GM04504 (cell line): Measurements from ENCODE around the gene CPAMD8.

ENCODE experiments used
- DNase-seq: peaks from one replicate; pipeline ENCODE4 v3.0.0-alpha.2; 2012; ENCODE audit warnings: low read depth

Gene CPAMD8

DNA sequence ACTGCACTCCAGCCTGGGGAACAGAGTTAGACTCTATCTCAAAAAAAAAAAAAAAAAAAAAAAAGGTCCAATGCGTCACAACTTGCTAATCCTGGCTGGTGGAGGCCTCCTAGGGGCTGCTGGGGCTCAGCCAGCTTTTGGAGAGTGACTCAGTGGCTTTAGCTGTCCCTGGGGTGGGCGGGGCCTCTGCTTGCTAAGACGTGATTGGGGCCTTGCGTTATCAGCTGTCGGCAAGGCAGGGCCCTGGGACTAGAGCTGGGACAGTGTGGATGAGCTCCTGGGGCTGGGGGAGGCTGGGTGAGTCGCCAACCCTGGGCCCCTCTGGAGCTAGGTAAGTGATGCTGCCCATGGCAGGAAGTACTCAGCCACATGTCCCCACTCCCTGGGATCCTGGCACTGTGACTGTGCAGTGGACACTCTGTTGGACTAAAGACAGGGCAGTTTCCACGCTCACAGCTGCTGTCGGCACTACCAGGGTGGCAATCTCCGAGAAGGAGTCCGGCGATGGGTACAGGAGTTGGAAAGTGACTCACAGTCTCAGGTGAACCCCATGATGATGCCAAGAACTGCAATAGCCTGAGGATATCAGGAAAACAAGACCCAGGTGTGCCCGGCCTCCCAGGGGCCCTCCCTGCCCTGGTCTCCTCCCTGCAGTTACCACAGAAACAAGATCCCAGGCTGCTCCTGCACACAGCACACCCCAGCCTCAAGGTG is 105.6 kb downstream of the CPAMD8 start:
- peak; percentile 66 for DNase-seq

DNA sequence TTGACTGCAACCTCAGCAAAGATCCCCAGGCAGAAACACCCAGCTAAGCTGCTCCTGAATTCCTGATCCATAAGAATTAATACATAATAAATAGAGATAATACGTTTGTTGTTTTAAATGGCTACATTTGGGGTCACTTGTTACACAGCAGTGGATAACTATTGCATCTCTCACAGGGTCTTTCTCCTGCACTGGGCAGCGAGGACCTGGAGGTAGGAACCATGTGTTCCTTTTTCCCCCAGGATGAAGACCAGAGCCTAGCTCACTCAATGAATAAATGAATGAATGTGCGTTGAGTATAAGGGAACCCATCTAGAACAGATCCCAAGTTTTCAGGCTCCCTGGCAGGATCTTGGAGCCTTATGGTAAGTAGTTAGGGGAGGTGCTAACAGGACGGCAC is 107.1 kb downstream of the CPAMD8 start:
- DNase-seq, result no peak

DNA sequence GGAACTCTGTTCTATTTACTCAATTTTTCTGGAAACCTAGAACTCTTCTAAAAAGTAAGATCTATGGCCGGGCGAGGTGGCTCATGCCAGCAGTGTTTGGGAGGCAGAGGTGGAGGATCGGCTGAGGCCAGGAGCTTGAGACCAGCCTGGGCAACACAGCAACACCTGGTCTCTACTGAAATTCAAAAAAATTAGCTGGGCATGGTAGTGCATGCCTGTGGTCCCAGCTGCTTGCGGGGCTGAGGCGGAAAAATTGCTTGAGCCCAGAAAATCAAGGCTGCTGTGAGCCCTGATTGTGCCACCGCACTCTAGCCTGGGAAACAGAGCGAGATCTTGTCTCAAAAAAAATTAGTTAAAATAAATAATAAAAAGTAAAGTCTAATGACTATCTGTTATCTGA is 109.2 kb downstream of the CPAMD8 start:
- DNase-seq, result no peak

DNA sequence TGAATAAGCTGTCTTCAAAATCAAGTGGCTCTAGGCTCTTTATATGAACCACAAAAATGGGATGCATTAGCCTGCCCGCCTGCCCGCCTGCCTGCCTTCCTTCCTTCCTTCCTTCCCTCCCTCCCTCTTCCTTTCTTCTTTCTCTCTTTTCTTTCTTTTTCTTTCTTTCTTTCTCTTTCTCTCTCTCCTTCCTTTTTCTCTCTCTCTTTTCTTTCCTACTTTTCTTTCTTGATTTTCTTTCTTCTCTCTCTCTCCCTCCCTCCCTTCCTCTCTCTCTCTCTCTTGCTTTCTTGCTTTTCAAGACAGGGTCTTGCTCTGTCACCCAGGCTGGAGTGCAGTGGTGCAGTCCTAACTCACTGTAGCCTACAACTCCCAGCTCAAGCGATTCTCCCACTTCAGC is 110.9 kb downstream of the CPAMD8 start:
- DNase-seq, result no peak

DNA sequence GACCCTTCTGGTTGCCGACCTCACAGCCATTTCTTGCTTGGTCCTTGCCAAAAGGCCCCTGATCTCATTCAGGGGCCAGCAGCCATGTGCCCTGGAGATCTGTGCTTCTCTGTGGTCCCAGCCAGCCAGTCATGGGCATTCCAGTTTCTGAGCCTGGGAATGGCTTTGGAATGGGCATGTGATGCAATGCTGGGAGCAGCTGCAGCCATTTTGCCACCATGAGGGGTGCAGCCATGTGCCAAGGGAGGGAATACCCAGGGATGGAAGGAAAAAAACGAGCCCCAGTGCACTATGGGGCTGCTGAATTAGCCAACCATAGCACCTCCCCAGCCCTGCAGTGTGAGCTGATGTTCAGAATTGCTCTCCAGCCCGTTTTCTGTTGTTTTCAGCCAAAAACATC is 111.5 kb downstream of the CPAMD8 start:
- no peak for DNase-seq

DNA sequence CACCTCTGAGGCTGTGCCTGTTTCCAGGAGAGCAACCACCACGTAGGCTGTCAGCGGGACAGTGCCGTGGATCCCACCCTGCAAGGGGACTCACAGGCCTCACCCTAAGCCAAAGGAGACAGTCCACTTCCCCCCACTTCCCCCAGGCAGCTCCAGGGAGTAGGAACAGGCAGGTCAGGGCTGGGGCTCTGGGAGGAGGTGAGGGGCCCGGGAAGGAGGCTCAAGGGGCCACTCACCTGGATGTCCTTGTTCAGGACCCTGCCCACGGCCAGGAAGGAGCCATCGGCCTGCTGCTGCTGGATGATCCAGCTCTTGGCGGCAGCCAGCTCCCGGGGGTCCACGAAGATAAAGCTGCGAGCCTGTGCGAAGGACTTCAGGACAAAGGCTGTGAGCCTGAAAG is 112.2 kb downstream of the CPAMD8 start:
- no peak for DNase-seq

DNA sequence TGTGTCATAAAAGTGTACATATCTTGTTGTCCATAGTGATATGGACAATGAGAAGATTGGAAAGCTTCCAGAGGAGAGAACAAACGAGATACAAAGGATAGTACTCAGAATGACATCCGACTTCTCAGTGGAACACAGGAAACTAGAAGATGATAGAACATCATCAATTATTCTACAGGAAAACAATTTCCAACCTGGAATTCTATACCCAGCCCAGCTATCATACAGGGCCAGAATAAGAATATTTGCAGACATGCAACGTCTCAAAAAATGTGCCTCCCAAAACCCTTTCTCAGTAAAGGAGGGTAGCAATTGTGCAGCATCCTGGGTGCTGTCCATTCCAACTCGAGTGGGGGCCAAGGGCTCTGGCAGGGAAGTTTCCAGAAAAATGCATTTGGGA is 113.8 kb downstream of the CPAMD8 start:
- no peak for DNase-seq

DNA sequence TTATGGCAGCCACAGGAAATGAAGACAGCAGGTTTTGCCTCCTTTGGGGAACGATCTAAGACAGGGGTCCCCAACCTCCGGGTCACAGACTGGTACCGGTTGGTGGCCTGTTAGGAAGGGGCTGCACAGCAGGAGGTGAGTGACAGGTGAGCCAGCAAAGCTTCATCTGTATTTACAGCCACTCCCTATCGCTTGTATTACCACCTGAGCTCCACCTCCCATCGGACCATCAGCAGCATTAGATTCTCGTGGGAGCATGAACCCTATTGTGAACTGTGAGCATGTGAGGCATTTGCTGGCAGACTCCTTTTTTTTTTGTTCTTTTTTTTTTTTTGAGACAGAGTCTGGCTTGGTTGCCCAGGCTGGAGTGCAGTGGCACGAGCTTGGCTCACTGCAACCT is 115.6 kb downstream of the CPAMD8 start:
- DNase-seq, result no peak

DNA sequence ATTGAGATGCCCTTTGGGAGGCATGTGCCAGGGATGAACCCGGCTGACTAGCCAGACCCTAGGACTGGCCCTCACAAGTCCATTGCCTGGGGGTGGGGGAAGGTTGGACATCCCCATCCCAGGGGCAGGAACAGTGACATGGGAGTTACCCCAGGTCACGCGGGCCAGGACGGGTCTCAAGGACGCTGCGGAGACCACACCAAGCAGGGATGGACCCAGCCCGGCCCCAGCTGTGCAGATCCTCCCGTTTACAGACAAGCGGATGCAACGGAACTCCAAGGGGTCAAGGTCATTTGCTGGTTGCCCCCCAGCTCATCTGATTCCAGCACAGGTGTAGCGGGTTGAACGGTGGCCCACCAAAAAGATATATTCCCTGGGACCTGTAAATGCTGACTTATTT is 117.9 kb downstream of the CPAMD8 start:
- DNase-seq, result no peak

DNA sequence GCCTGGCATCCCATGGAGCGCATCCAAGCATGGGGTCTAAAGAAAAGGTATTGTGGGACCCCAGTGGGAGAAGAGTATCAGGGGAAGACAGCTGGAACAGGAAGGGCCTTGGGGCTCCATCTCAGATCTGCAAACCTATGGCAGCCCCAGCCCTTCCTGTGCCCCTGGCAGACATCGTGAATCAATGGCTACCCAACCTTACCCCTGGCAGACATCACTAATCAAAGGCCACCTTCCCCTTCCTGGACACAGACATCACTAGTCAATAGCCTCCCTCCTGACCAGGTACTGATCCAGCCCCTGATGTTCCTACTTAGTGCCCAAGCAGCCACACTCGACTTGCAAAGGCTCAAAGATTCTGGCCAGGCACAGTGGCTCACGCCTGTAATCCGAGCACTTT is 122.0 kb downstream of the CPAMD8 start:
- DNase-seq, result no peak

DNA sequence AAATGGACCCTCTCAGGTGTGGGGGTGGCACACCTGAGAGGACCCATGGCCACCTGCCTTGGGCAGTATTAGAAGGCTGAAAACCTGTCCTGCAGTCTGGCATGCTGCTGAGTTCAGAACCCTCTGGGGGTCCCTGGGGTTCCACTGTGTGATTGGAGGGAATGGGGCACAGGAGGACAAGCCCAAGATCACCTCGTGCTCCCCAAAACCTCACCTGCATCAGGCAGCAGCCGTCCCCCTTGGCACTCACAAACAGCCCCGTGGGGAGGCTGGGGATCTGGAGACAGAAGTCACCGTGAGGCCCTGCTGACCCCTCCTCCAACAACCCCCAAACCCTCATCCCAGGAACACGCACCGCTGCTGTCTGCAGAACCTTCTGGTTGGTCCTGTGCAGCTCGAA is 123.3 kb downstream of the CPAMD8 start:
- no peak for DNase-seq

DNA sequence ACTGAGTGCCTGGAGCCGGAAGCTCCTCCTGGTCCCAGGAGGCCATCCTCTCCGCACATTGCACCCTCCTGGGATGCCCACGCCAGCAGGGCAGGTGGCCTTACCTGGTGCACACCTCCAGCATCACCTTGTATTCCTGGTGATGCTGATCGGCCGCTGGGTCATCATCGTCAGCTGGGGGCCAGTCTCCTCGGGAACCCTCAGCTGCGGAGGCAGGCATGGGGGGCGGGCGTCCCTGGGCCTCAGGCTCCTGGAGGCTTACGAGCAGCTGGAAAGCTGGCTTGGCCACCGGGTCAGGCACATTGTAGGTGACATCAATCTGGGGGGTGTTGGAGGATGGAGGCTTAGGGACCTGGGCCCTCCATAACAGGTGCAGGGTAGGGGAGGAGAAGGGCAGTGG is 124.1 kb downstream of the CPAMD8 start:
- no peak for DNase-seq

DNA sequence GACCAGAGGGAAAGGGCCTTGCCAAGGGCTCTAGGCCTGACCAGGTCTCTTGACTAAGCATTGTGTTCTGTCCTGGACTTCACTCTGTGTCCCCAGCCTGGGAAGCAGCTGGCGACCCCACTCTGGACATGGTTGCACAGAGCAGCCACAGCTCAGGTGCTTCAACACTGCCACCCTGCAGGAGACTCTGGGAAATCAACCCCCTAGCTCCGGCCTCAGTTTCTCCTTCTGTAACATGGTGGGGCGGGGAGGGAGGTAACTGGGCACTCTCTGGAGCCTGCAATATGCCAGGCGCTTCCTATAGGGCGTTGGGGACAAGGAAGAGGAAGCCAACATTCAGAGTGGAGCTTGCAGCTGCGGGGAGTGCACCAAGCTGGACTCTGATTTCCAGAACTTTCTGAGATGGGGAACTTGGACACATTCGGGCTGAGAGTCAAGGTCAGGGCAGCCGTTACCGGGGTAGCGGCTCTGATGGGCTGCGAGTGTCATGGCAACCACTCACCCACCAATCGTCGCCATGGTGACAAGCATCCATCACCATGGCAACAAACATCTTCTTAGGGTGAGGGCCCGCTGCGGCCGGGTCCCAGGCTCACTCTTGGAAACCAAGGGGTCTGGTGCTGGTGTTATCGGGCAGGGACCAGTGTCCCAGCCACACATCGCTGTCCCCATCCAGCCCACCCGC is 125.0 kb downstream of the CPAMD8 start:
- no peak for DNase-seq

DNA sequence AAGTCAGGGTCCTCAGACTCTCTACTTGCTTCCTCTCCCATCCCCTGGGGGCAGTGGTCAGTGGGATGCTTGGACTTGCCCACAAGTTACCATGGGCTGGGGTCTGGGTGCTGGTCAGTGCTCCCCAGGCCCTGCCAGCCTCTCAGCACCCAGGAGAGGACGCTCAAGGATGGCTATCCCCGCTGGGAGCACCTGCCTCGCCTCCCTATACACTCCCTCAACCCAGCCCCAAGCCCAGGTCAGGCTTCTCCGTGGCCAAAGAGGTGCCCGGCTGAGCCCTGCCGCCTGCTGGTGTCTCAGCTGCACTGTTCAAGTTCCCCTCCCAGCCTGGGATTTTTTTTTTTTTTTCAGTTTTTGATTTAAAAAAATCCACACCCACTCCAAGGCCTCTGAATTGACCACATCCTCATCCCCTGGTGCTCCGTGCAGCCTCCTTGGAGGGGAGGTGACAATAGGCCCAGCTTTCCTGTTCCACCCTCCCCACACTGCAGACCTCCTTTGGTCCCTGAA is 127.0 kb downstream of the CPAMD8 start:
- DNase-seq, result no peak

DNA sequence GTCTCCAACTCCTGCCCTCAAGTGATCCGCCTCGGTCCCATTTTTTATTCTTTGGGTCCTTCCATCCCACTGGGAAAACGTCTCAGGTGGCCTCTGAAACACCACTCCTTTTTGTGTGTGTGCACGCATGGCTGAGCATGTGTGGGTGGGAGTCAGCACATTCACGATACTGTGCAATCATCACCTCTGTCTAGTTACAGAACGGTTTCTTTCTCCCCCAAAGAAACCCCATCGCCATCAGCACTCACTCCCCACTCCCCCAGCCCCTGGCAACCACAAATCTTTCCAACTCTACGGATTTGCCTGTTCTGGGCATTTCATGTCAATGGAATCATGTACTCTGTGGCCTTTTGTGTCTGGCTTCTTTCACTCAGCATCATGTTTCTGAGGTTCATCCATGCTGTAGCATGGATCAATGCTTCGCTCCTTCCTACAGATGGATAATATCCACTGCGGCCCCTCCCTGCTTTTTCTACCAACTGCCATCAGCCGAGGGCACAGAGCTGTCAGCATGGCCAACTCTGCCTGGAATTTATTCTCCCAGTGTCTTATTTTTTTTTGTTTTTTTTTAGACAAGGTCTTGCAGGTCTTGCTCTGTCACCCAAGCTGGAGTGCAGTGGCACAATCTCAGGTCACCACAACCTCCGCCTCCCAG is 128.1 kb downstream of the CPAMD8 start:
- no peak for DNase-seq

DNA sequence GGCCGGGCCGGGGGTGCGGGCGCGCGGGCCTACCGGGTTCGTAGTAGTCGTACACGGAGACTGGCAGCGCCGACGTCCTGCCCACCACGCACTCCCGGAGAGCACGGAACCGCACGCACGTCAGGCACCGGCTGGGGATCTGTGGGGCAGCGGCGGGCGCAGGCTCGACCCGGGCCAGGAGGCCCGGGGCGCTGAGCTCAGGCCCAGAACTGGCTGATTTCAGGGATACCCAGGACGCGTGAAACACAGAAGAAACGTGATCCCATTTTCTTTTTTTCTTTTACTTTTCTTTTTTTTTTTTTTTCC is 128.8 kb downstream of the CPAMD8 start:
- no peak for DNase-seq

DNA sequence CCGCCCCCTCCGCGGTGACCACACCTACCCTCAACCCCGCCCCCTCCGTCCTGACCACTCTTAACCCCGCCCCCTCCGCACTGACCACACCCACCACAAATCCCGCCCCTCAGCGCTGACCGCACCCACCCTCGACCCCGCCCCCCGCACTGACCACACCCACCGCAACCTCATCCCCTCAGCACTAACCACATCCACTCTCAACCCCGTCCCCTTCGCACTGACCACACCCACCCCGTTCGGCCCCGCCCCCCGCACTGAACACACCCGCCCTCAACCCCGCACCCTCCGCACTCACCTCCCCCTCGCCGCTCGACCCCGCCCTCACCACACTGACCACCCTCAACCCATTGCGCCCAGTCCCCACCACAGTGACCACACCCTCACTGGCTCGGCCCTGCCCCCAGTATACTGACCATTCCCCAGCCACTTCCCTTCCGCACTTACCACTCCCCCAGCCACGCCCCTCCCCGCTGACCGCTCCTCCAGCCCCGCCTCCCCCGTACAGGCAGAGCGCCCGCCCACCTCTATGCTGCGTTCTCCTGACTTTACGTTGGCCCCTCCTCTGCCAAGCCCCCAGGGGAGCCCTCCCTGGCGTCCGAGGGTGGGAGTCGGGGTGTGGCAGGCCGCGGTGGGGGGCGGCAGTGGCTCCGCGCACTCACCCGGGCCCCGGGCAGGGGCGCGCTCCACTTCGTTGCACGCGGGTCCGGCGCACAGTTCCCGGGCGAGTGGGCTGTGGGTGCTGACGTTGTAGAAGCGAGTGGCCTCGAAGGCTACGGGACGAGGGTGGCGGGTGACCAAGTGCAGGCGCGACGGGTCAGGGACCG is 129.4 kb downstream of the CPAMD8 start:
- DNase-seq, result peak; percentile 72

DNA sequence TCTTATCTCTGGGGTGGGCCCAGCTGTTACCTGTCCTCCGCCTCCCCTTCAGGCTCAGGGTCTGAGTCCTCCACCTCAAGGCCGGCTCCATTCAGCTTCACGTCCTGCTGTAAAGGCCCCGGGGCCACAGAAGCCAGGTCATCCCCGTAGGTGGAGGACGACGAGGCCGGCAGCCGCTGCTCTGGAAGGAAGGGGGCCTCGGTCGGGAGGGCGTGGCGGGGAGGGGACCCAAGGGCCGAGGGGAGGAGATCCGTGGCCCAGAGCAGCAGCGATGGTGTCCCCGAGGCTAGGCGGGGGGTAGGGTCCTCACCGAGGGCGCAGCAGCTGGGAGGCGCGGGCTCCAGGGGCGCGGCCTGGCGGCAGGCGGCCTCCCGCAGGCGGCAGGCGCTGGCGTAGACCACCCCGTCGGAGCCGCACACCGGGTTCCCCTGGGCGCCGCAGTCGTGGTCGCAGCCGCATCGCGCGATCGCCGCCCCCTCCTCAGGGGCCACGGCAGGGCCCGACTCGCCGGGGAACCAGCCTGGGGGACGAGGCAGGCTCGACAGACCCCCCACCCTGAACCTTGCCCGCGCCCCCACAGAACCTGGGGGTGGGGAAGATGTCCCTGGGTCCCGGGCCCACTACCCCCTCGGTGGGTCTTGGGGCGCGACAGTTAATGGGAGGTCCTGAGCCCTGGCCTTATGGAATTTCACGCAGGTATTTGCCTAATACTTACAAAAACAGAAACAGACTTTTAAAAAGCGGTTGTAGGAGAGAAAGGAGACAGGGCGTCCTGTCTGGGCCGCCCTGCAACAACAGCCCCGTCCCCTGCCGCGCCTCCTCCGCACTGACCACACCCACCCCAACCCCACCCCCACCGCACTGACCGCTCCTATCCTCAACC is 130.2 kb downstream of the CPAMD8 start:
- DNase-seq, result no peak

DNA sequence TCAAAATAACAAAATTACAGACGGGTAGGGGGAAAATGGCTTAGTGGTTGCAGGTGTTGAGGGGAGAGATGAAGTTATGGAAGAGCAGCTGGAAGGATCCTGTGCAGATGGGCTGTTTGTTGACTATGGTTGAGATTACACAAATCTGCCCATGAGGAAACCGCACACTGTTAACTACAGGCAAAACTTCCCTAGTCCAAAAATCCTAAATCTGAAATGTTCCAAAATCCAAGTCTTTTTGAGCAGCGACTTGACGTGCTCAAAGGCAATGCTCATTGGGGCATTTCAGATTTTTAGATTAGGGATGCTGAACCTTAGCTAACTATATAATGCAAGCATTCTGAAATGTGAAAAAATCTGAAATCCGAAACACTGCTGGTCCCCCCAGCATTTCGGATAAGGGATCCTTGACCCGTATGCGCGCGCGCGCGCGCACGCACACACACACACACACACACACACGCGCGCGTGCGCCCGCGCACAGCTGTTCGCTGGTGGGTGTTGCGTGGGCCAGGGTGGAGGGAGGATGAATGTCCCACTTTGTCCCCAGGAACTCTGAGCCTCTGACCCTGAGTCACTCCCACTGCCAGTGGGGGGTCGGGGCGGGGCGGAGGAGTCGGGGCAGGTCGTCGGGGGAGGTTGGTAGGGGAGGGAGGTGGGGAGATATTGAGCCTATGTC is 131.0 kb downstream of the CPAMD8 start:
- no peak for DNase-seq

DNA sequence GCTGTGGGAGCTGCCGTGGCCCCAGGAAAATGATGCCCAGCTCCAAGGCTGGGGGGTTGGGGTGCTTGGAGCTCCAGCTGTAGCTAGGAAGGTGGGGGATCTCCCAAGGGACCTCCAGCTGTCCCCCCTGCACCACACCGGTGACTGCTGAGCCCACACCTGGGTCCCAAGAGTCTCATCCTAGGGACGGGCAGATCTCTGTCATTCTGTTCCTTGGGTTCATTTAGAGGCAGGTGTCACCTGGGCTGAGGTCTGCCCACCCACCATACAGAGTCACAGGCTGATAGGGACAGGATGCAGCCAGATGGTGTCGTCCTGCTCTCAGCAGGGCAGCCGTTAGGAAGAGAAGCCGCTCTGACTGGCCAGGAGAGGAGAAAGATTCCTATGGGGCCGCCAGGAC is 132.5 kb downstream of the CPAMD8 start:
- DNase-seq, result no peak

DNA sequence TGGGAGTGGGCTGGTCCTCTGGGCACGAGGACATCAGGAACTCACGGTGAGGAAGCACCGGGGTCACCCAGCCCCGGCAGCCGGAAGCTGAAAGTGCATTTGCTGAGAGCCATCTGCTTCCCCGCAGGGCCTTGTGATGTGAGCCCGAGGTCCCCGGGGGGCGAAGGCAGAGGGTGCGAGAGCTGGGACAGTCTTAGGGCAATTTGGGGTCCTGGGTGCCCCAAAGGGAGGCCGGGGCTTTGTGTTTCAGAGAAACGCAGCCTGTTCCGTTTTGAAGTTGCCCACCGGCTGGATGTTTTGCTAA is 133.0 kb downstream of the CPAMD8 start:
- DNase-seq, result no peak
